ENCODE measurements around the gene OXSR1.

GRCh38 chr3:38268522-38268921 is 103.2 kb downstream of the OXSR1 start:
- TF ChIP-seq REST (IDR thresholded peaks at IDR 0.05; ENCODE audit: unreplicated experiment), result no peak
- TF ChIP-seq POLR2AphosphoS5 (IDR thresholded peaks at IDR 0.05; ENCODE audit: low read depth), result no peak
- no peak for TF ChIP-seq EZH2 (IDR thresholded peaks at IDR 0.05; ENCODE audit: low read depth, unreplicated experiment)
- TF ChIP-seq, protein P1, sequence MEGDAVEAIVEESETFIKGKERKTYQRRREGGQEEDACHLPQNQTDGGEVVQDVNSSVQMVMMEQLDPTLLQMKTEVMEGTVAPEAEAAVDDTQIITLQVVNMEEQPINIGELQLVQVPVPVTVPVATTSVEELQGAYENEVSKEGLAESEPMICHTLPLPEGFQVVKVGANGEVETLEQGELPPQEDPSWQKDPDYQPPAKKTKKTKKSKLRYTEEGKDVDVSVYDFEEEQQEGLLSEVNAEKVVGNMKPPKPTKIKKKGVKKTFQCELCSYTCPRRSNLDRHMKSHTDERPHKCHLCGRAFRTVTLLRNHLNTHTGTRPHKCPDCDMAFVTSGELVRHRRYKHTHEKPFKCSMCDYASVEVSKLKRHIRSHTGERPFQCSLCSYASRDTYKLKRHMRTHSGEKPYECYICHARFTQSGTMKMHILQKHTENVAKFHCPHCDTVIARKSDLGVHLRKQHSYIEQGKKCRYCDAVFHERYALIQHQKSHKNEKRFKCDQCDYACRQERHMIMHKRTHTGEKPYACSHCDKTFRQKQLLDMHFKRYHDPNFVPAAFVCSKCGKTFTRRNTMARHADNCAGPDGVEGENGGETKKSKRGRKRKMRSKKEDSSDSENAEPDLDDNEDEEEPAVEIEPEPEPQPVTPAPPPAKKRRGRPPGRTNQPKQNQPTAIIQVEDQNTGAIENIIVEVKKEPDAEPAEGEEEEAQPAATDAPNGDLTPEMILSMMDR (conservative IDR thresholded peaks at IDR 0.05; ENCODE audit: low read depth in 2 of 2), result no peak
- TF ChIP-seq JUNB (IDR thresholded peaks at IDR 0.05; ENCODE audit: unreplicated experiment), result no peak
- no peak for TF ChIP-seq EZH2phosphoT487 (IDR thresholded peaks at IDR 0.05; ENCODE audit: unreplicated experiment)
